Prostate gland (tissue), 2 donors: ENCODE measurements around the gene NIPAL3.

ENCODE experiments used
- CTCF ChIP-seq, 4 experiments: fragments of 200-600 bp in 2 of 4; fragments of 450-650 bp in 2 of 4; sonication (generic) in 2 of 4; IDR thresholded peaks; 1 replicate in 3 of 4; 2 replicates in 1 of 4; pipeline ENCODE4 v1.5.1; 2016 to 2019; ENCODE audit warnings: antibody characterized with exemption in 4 of 4, mild to moderate bottlenecking in 2 of 4, moderate library complexity in 2 of 4
- POLR2A ChIP-seq: fragments of 450-650 bp; IDR thresholded peaks from one replicate; pipeline ENCODE4 v1.6.1; 2016; ENCODE audit warnings: antibody characterized with exemption, mild to moderate bottlenecking
- POLR2AphosphoS5 ChIP-seq: sonication (generic); formaldehyde crosslinking; IDR thresholded peaks from one replicate; pipeline ENCODE4 v1.6.1; 2017; ENCODE audit warnings: antibody characterized with exemption

GRCh38 chr1:24373710-24374109, 41.9 kb upstream of the NIPAL3 start:
- no peak for TF ChIP-seq CTCF (IDR thresholded peaks at IDR 0.05)
- TF ChIP-seq POLR2AphosphoS5 = no peak
- no peak for TF ChIP-seq POLR2A
